ENCODE data around the gene FRS3.
"Not testable (repeated sequence)": the region's sequence is repeated elsewhere in the genome, so short reads cannot be mapped to it uniquely, and the experiment has no call there.

FRS3 gene

DNA sequence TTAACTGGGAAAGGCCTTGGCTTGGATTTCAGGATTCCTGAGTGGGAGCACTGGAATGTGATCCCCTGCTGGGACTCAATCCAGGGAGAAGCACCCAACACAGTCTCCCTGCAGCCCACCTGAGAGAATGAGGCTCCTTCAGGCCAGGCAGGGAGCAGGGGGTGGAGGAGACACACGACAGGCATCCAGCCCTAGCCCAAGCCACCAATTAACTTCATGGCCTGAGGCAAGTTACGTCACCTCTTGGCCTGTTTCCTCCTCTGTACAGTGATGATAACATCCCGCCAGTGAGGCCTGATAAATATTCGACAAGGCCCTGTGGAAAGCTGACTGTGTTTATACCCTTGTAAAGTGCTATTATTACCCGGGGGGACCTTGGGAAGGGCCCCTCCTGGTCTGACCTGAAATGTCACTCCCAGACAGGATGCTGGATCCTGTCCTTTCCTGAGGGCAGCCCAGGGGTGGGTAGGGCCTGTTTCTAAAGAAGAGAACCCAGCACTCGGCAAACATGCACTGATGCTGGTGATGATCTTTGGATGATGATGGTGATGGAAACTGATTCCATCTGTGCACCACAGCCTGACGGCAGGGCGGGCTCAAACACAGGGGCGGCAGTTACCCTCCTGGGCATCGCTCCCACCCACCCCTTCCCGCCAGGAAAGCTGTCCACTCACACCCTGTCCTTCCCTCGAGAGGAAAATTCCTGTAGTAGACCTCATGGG lies 12.4 kb downstream of the FRS3 start:
- DNase-seq = peak; percentile 89

DNA sequence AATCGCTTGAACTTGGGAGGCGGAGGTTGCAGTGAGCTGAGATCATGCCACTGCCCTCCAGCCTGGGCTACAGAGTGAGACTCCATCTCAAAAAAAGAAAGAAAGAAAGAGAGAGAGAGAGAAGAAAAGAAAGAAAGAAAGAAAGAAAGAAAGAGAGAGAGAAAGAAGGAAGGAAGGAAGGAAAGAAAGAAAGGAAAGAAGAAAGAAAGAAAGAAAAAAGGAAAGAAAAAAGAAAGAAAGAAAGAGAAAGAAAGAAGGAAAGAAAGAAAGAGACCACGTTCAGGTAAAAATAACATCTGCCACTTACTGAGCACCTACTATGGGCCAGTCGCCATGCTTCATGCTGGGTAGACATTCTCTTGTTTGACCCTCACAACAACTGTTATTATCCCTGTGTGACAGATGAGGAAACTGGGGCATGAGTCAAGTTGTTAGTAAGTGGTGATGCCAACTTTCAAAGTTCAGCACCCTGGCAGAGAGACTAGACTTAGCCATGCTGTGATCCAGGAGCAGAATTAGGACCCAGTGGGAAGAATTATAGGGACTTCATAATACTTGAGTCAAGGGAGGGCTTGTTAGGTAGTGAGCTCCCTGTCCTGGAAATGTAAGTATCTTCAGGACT lies 13.5 kb downstream of the FRS3 start:
- not testable (repeated sequence) for DNase-seq

DNA sequence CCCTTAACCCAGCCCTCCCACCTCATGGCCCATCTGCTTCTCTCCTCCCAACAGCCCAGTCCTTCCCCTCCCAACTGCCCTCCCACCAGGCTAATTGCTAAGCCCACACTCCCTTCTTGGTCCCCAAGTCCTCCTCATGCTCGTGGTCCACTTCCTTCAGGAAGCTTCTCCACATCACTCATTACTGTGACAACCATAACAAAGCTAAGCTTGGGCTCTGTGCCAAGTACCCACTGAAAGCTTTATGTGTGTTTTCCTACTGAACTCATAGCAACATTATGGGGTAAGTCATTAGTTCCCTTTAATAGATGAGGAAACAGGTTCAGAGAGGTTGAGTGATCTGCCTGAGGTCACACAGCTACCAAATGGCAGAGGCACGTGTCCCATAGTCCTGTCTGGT lies 16.2 kb downstream of the FRS3 start:
- DNase-seq = peak; percentile 83

DNA sequence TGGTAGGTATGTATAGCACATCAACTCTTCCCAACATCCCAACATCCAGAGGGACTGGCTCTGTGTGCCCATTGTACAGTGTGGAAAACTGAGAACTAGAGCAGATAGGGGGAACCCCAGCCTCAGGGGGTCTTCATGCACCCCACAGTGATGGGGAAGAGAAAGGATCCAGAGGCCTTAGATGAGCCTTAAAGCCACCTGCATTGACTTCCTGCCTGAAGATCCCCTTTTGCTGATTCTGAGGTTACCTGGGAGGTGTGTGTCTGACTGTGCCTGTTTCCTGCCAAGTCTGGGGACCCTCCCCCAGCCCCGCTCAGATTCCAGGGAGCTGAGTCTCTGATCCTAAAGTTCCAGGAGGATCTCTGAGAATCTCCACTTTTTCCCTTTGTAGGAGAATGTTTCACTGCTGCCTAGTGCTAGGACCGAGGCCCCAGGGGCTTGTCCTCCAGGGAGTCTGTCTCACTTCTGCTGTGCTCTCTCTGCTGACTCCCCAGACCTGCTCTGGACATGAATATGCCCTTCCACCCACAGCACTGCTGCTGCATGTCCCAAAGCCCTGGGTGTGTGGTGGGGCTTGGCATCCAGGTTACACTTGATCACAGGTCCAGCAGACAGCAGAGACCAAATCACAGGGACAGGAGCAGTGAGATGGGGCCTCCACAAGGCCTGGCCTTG lies 19.7 kb downstream of the FRS3 start:
- DNase-seq = no peak

DNA sequence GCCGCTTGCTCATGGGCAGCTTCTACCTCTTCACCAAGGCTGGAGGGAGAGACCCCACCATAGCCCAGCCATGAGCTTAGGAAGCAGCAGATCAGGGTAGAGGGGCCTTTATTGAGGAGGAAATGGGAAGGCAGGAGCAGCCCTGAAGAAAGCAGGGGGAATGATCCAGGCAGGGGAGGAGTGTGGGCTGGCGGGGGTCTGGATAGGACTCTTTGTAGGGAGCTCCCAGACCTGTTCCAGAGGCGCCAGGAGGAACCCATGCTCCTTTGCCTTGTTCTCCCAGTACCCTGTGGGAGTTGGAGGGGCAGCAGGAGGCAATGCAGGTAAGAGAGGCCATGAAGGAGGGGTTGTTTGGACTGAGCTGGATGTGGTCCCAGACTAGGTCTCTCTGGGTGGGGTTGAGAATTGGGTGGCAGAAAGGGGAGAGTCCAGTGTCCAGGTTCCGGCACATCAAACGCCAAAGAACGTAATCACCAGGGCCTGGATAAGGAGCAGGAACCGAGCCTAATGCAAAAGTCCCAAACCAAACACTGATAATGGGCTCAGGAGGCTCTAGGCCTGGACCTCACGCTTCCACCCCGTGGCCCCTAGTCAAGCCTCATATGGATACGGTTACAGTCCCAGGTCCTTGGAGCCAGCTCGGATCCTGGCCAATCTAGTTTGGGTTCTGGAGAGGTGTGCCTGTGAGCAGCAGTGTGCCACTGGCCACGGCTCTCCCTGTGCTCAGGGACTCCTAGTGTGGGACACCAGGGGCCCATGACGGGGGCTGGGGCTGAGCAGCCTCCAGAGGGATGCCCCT lies 20.4 kb downstream of the FRS3 start:
- no peak for DNase-seq

DNA sequence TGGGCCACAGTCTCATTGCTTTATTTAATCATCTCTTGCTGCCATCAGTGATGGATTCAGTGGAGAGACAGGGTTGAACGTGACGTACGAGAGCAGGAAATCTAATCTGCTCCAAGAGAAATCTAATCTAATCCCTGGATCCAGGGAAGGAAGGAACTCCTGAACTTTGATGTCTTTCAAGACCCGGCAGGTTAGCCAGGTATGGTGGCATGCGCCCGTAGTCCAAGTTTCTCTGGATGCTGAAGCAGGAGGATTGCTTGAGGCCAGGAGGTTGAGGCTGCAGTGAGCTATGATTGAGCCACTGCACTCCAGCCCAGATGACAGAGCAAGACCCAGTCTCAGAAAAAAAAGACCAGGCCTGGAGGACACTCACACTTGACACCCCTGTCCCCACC lies 21.1 kb downstream of the FRS3 start:
- DNase-seq = no peak

DNA sequence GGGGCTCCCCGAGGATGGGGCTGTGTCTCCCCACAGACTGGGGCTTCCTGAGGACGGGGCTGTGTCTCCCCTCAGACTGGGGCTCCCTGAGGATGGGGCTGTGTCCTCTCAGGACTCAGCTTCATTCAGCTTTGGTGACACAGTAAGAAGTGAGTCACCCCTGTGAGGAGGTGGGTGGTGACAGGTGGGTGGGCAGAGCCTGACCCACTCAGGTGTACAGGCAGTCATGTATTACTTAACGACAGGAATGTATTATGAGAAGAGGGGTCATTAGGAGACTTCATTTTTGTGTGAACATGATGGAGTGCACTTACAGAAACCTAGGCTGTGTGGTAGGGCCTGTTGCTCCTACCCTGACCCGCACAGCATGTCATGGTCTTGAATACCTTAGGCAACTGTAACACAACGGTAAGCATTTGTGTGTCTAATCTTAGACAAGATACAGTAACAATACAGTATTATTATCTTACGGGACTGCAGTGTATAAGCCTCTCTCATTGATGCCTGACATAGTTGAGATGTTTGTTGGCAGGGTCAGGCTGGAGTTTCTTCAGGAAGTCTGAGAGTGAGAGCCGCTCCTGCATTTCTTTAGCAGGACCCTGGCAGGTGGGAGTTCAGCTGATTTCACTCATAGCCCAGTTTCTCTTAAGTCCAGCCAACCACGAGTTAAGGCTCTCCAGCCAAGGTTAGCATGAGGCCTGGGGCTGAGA lies 21.6 kb downstream of the FRS3 start:
- DNase-seq = no peak

DNA sequence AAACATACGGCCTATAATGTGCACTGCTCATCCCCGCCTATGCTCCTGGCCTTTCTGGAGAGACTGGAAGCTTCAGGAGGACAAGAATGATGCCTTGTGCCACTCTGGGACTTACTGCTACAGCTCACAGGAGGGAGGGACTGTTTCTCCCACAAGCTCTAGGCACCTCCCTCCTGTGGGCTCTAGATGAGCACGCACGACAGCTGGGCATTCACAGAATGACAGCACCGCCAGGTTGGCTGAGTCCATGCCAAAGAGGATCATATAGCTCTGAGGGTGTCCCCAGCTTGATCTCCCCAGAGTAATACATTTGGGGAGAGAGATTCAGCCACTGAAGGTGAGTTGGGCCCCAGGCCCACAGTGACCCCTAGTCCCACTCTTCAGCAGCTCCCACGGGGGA lies 22.4 kb downstream of the FRS3 start:
- DNase-seq = no peak

DNA sequence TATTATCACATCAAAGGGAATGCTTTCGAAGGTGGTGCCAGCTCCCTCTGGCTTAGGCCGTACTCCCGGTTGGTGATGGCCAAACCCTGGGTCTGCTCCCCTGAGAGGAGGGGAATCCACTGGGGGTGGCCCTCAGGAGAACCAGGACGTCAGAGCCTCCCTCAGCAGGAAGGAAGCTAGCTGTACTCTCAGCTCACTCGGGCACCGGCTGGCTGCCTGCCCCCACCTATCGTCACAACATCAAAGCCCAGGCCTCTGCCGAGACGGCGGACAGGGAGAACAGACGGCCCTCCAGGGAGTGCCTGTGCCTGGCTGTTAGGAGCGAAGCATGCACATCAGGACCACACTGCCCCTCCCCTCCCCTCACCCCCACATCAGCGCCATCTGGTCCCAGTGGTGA lies 23.3 kb downstream of the FRS3 start:
- DNase-seq = no peak

DNA sequence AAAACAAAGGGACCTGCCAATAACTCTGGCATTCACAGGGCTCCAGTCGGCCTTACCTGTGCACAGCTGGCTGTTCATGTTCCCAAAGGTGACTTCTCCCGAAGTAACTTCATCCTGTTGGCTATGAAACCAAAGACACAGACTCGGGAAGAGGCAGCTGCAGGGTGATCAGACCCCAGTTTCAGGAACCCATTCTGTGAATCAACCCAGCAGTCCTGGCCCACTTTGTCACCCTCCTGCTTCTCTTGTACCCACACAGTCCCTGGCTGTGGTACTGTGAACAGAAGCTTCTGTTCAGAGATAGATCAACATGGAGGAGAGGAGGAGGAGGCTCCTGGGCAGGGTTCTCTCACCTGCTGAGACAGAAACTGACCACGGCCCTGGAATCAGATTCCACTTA lies 23.8 kb downstream of the FRS3 start:
- DNase-seq = no peak

DNA sequence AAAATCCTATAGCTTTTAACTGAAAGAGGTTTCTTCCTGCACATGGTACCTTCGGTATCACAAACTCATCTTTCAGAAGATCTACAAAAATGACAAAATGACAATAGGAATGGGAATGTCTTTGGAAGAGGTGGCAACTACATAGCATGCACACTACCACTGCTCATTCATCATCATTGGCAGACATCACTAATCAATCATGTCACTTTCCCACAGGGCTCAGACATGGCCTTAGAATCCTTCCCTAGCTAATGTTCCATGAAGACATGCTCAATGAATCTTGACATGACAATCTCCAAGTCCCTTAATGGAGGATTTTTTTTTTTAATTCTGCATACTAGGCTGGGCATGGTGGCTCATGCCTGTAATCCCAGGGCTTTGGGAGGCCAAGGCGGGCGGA lies 29.3 kb downstream of the FRS3 start:
- DNase-seq = no peak

DNA sequence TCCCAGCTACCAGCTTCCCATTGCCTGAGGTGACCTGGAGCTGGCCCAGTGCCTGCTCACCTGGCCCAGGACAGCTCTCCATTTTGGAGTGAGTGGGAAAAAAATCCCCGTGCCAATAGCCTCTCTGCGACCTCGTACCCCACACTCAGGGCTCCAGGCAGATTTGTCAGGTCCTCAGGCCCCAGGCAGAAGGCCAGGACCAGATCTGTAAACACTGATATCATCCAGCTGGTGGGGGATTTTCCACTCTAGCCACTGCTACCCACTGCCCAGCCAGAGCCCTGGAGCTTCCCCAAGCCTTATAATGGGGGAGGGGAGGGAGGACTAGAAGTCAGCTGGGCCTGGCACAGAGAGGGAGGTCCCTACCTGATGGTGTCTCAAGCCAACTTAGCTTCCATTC lies 31.2 kb downstream of the FRS3 start:
- no peak for DNase-seq

DNA sequence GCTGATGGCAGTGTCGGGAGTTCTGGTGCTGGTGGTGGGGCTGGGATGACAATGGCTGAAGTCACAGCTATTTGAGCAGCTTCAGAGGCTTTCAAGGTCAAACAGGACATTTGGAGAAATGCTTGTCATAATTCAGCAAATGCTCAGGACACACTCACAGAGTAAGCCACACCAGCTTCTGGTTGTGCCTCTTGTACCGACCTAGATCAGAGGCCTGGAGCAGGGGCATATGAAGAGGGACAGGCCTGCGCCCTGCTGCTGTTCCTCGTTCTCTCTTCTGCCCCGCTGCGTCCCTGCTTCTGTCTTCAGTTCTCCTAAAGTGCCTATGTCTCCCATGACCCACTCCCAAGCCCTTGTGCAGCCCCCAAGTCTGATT lies 31.6 kb downstream of the FRS3 start:
- no peak for DNase-seq

DNA sequence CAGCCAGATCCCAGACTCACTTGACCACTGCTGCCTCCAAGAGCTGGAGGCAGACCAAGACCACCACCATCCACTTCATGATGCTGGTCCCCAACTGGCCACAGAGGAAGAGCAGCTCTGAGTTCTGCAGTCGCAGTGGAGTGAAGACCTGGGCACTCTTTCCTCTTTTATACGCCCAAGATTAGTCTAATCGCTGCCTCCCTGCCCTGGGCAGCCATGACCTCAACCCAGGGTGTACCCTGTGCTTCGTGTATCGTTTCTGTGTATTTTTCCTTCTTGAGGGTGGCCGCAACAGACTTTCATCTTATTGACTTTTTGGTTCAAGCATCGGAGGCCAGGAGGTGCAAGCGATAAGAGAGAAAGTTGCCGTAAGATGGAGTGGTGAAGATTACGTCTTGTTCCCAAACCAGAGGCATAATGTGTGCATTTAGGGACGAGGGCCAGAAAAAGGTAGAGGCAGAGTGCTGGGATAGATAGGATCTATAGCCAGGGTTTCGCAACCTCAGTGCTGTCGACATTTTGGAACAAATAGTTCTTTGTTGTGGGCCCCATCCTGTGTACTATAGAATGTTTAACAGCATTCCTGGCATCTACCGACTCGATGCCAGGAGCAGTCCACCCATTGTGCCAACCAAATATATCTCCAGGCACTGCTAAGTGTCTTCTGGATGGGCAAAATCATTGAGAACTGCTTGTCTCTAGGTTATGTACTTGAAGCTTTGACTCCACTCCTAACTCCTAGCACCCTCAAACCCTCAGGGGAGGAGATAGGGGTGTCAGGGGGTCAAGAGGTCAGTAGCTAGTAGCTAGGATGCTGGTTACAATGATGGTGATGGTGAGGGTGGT lies 32.2 kb downstream of the FRS3 start, which contains the start of gene PGC:
Gene PGC (minus strand): TSS at position 142 of the 846 bp plus-strand sequence. CDS start 63 bp downstream, at position 79.
- no peak for DNase-seq

DNA sequence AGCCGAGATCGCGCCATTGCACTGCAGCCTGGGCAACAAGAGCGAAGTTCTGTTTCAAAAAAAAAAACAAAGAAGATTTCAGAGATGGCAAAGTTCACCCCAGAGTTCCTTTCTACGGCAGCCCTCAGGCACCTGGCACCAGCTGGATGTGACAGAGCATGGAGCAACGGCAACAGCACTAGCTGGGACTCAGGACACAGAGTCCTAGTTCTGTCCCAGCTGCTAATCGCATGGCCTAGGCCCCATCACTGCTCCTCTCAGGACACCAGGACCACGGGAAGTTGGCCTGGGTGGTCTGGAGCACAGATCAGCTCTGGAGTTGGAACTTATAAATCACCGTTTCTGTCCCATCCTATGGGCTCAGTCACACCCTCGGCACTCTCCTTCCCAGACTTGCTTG lies 33.6 kb downstream of the FRS3 start:
- no peak for DNase-seq

DNA sequence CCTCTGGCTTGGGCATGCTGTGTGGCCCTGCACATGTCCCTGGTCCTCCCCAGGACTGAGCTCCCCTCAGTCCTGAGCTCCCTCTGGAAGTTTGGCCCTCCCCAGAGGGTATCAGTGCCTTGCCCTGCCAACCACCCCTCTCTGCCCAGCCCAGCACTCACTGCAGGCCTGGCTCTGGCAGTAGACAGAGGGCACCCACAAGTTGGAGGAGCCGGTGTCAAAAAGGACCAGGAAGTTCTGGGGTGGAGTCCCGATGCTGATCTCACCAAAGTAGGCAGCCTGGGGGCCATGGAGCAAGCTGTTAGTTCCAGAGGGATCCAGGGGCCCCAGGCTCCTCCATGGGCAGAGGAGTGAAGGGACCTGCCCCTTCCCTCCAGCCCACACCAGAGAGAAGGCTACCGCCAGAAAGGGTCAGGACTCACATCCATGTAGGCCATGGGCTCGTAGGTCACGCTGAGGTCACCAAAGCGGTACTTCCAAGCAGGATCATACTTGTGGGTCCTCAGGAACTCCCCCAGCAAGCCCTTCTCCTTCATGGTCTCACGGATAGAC lies 35.4 kb downstream of the FRS3 start:
- DNase-seq = no peak

DNA sequence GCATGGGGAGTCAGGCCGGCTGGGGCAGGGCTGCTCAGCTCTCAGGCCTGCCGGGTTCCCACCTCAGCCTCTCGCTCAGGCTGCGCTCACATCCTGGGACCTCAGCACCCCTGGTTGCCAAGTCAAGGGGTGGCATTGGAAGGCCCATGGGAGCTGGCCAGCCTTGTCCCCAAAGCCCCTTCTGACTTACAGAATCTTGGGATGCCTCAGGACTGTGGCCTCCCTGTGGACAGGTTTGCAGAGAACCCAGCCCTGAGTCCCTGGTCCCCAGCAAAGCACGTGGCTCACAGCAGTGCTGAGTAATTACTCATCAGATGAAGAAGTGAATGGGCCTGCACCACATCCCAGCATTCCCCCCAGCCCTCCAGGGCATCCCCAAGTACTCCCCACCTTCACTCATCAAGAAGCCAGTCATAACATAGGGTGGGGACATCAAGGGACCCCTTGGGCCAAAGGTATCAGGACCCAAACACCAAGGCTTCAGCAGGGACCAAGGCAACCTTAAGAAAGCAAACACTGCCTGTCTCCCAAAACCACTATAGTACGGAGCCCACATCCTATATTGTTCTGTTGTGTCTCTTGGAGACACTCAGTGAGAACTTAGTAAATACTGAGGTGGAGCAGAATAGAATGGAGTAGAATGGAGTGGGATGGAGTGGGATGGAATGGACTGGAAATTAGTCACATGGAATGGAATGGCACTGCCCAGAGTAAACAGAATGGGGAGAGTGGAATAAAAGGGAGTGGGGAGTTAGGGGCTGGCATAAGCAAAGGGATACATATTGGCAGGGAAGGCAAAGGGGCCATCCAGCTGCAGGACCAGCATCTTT lies 36.1 kb downstream of the FRS3 start:
- DNase-seq = no peak

DNA sequence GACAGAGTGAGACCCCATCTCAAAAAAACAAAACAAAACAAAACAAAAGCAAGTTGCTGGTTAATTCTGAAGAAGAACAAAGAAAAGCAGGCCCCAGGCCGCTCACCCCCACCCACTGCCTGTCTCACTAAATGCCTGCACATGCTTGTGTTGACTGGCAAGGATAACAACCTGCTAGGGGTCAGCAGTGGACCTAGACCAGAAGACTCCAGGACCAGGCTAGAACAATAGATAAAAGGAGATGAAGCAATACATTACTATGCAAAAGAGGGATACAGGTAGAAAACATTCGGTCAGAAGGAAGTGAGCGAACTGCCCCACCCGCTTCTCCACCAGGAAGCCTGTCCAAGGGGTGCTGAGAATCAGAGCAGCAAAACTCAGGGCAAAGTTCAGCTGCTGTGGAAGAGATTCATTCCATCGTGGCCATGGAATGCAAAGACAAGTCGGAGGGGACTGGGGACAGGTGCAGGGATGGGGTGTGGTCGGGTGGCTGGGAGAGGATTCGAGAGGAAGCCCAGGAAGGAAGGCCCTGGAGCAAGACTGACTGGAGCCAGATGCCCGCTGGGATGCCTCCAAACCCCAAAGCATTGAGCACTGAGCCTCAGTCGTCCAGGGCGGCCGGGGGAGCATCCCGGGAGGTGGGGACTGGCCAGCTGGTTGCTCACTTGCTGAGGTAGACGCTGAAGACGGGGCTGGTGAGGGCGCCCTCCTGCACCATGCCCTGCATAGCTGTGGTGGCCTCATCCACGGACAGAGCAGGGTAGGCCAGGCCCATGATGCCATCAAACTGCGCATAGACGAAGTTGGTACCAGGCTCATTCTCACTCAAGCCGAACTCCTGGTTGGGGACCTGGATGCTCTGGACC lies 37.8 kb downstream of the FRS3 start:
- DNase-seq = no peak

DNA sequence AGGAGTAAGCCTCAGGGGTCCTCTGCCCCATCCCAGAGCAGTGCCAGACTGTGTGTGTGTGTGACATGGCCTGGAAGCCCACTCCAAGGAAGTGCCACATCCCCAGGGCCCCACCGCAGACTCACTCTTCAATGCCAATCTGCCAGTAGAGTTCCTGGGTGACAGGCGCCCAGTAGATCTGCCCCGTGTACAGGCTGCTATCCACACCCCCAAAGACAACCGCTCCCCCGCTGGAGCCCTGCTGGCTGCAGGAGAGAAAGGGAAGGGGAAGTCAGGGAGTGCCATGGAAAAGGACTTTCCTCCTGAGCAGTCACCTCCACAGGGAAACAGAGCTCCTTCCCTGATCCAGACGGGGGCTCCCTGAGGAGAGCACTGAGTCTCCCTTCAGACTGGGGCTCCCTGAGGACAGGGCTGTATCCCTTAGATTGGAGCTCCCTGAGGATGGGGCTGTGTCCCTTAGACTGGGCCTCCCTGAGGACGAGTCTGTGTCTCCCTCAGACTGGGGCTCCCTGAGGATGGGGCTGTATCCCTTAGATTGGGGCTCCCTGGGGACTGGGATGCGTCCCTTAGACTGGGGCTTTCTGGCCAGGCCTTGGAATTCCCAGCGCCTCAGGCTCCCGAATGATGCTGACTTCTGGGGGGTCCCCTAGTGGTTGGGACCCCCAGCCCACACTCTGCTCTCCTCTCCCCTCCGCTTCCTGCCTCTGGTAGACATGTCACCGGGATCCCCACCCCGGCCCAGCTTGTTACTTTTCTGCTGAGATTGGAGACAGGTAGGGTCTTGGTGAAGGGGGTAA lies 39.1 kb downstream of the FRS3 start:
- DNase-seq = no peak
